Upper lobe of left lung (tissue), 4 donors: ENCODE results near the gene FGF1.

Experiments used
- CTCF ChIP-seq, 6 experiments: fragments of 450-650 bp in 4 of 6; fragments of 200-600 bp in 2 of 6; sonication (generic) in 2 of 6; IDR thresholded peaks; one replicate each; pipeline ENCODE4 v1.5.1; 2016 to 2019; ENCODE audit warnings: antibody characterized with exemption in 6 of 6
- POLR2A ChIP-seq, 4 donors: fragments of 450-650 bp; IDR thresholded peaks; one replicate each; pipeline ENCODE4 v1.5.1; 2016 to 2017; ENCODE audit warnings: antibody characterized with exemption in 4 of 4, mild to moderate bottlenecking in 2 of 4

GRCh38 chr5:142686968-142687367 lies 1.1 kb upstream of the FGF1 start:
- TF ChIP-seq POLR2A (IDR thresholded peaks at IDR 0.05) (no peak), CTCF (IDR thresholded peaks at IDR 0.05) (no peak)
